Neuronal stem cell (in vitro differentiated cells): Measurements from ENCODE around the gene EN2.

Experiments used
- DNase-seq: peaks from one replicate; pipeline ENCODE4 v3.0.0-alpha.2; 2013; ENCODE audit warnings: low spot score
- H2AFZ ChIP-seq: one replicate; pipeline ENCODE4 v1.6.1; 2013; ENCODE audit warnings: mild to moderate bottlenecking, low read length, inconsistent platforms
- H2AK5ac ChIP-seq: 2 replicates; pipeline ENCODE4 v1.6.1; 2013; ENCODE audit warnings: low read depth, mild to moderate bottlenecking, inconsistent platforms, low read length, moderate library complexity, mixed read lengths
- H2BK120ac ChIP-seq: 2 replicates; pipeline ENCODE4 v1.6.1; 2013; ENCODE audit warnings: low read depth, mild to moderate bottlenecking, inconsistent platforms, low read length, moderate library complexity, mixed read lengths
- H2BK12ac ChIP-seq: one replicate; pipeline ENCODE4 v1.6.1; 2013; ENCODE audit warnings: low read length, inconsistent platforms
- H2BK15ac ChIP-seq: 2 replicates; pipeline ENCODE4 v1.6.1; 2013; ENCODE audit warnings: mild to moderate bottlenecking, low read length, inconsistent platforms, mixed read lengths
- H2BK5ac ChIP-seq: one replicate; pipeline ENCODE4 v1.6.1; 2013; ENCODE audit warnings: inconsistent platforms, mild to moderate bottlenecking, low read length, moderate library complexity
- H3K14ac ChIP-seq: one replicate; pipeline ENCODE4 v1.6.1; 2013; ENCODE audit warnings: low read length, inconsistent platforms
- H3K18ac ChIP-seq: 2 replicates; pipeline ENCODE4 v1.6.1; 2013; ENCODE audit warnings: low read length, inconsistent platforms
- H3K23ac ChIP-seq: 2 replicates; pipeline ENCODE4 v1.6.1; 2013; ENCODE audit warnings: low read depth, mild to moderate bottlenecking, mixed read lengths, low read length, inconsistent platforms; ENCODE audit not compliant: poor library complexity
- H3K27ac ChIP-seq: replicated peaks from 3 replicates; pipeline ENCODE4 v1.5.1; 2013; ENCODE audit warnings: low read length, inconsistent platforms
- H3K27me3 ChIP-seq, 3 experiments: 2 replicates each; pipeline ENCODE4 v1.6.1; 2013; ENCODE audit warnings: low read length in 3 of 3, mild to moderate bottlenecking in 2 of 3, inconsistent platforms in 1 of 3, low read depth in 1 of 3, mixed read lengths in 1 of 3, moderate library complexity in 1 of 3; ENCODE audit not compliant: control insufficient read depth in 3 of 3, insufficient read depth in 3 of 3
- H3K36me3 ChIP-seq, 2 donors: replicated peaks in 1 of 2; 2 replicates each; pipeline ENCODE4 v1.6.1; 2013; ENCODE audit warnings: low read length in 2 of 2; ENCODE audit not compliant: control insufficient read depth in 2 of 2, insufficient read depth in 2 of 2
- H3K4ac ChIP-seq: 2 replicates; pipeline ENCODE4 v1.6.1; 2013; ENCODE audit warnings: inconsistent platforms, mild to moderate bottlenecking, low read length, moderate library complexity
- H3K4me1 ChIP-seq, 2 donors: 1 replicate in 1 of 2; 2 replicates in 1 of 2; pipeline ENCODE4 v1.6.1; 2013; ENCODE audit warnings: low read length in 2 of 2, low read depth in 1 of 2; ENCODE audit not compliant: control insufficient read depth in 2 of 2, insufficient read depth in 1 of 2
- H3K4me2 ChIP-seq: one replicate; pipeline ENCODE4 v1.6.1; 2013; ENCODE audit warnings: mild to moderate bottlenecking, low read length, inconsistent platforms; ENCODE audit not compliant: insufficient read depth, poor library complexity, severe bottlenecking
- H3K4me3 ChIP-seq, 2 donors: 2 replicates each; pipeline ENCODE4 v1.5.1; 2013; ENCODE audit warnings: low read length in 2 of 2, mild to moderate bottlenecking in 2 of 2, inconsistent platforms in 1 of 2, moderate library complexity in 1 of 2
- H3K79me1 ChIP-seq: one replicate; pipeline ENCODE4 v1.6.1; 2013; ENCODE audit warnings: low read depth, mild to moderate bottlenecking, inconsistent platforms, low read length, moderate library complexity
- H3K9ac ChIP-seq: one replicate; pipeline ENCODE4 v1.6.1; 2013; ENCODE audit warnings: mild to moderate bottlenecking, low read depth, low read length, inconsistent platforms; ENCODE audit not compliant: poor library complexity
- H3K9me3 ChIP-seq, 2 donors: replicated peaks in 1 of 2; 2 replicates each; pipeline versions ENCODE3 to v1.6.1; 2013; ENCODE audit warnings: low read length in 2 of 2, mild to moderate bottlenecking in 2 of 2, inconsistent platforms in 1 of 2, low read depth in 1 of 2, mixed read lengths in 1 of 2, moderate library complexity in 1 of 2; ENCODE audit not compliant: control insufficient read depth in 2 of 2, insufficient read depth in 1 of 2
- H4K8ac ChIP-seq: one replicate; pipeline ENCODE4 v1.6.1; 2013; ENCODE audit warnings: low read depth, mild to moderate bottlenecking, inconsistent platforms, low read length, moderate library complexity
- H4K91ac ChIP-seq: one replicate; pipeline ENCODE4 v1.6.1; 2013; ENCODE audit warnings: low read length, low read depth, mild to moderate bottlenecking, inconsistent platforms; ENCODE audit not compliant: poor library complexity
- WGBS, 2 donors: extraction: QIAGEN DNeasy Blood & Tissue Kit; methylation state at CpG; one replicate each; pipeline ENCODE4 v1.1.7; 2013; ENCODE audit warnings: missing lambda C conversion rate in 2 of 2, mixed read lengths in 1 of 2; ENCODE audit not compliant: insufficient read length in 2 of 2, insufficient replicate concordance in 1 of 2; ENCODE audit errors: extremely low coverage in 2 of 2; 5-methylcytosine and 5-hydroxymethylcytosine counted together

The EN2 gene

GRCh38 chr7:155426543-155427410 is 31.2 kb upstream of the EN2 start:
- H3K4me2 ChIP-seq, result no peak overlapping the region
- no peak overlapping the region for H4K91ac ChIP-seq
- no peak overlapping the region for H3K4me3 ChIP-seq
- H3K9me3 ChIP-seq, result no peaks in the 10 kb centered on the region
- no peak overlapping the region for H3K4ac ChIP-seq
- H3K36me3 ChIP-seq, result no peaks in the 10 kb centered on the region
- no CpG with 5 or more reads among the region's 20 CpGs for WGBS, 2 donors
- H3K4me1 ChIP-seq, result peaks cover 0 to 1% of the 10 kb centered on the region in 2 donors
- H3K79me1 ChIP-seq, result no peaks in the 10 kb centered on the region
- H3K14ac ChIP-seq, result no peak overlapping the region
- H2AFZ ChIP-seq, result no peak overlapping the region
- H2AK5ac ChIP-seq, result no peak overlapping the region
- H3K18ac ChIP-seq, result peak overlapping the region; percentile 67
- no peak overlapping the region for H2BK15ac ChIP-seq
- DNase-seq, result no peak
- H3K9ac ChIP-seq, result no peak overlapping the region
- peak overlapping the region; percentile 69 for H3K23ac ChIP-seq
- H2BK12ac ChIP-seq, result no peak overlapping the region
- no peak overlapping the region for H3K27ac ChIP-seq
- peak overlapping the region; percentile 22 for H2BK5ac ChIP-seq
- peaks cover 0 to 77% (median 0%) of the 10 kb centered on the region in 3 experiments for H3K27me3 ChIP-seq
- no peak overlapping the region for H2BK120ac ChIP-seq
- no peak overlapping the region for H4K8ac ChIP-seq

- no peaks in the 10 kb centered on the region for H3K9me3 ChIP-seq
- H3K4me3 ChIP-seq, result no peak overlapping the region
- peaks cover 0 to 80% (median 0%) of the 10 kb centered on the region in 3 experiments for H3K27me3 ChIP-seq
- peak overlapping the region; percentile 69 for H3K23ac ChIP-seq
- no peak overlapping the region for H2AFZ ChIP-seq
- H2BK120ac ChIP-seq, result no peak overlapping the region
- H2BK15ac ChIP-seq, result no peak overlapping the region
- no peak overlapping the region for H3K14ac ChIP-seq
- H3K18ac ChIP-seq, result peak overlapping the region; percentile 67
- no peak overlapping the region for H2BK5ac ChIP-seq
- H3K79me1 ChIP-seq, result no peaks in the 10 kb centered on the region
- no peak overlapping the region for H4K91ac ChIP-seq
- H3K4me2 ChIP-seq, result no peak overlapping the region
- no peak overlapping the region for H3K9ac ChIP-seq
- no peaks in the 10 kb centered on the region for H3K36me3 ChIP-seq
- H3K4ac ChIP-seq, result no peak overlapping the region
- no peak overlapping the region for H3K27ac ChIP-seq
- DNase-seq, result no peak
- H2AK5ac ChIP-seq, result no peak overlapping the region
- no peak overlapping the region for H2BK12ac ChIP-seq
- no peak overlapping the region for H4K8ac ChIP-seq
- no peaks in the 10 kb centered on the region for H3K4me1 ChIP-seq
- no CpG with 5 or more reads among the region's 20 CpGs for WGBS, 2 donors
Observed at GRCh38 chr7:155427411-155428038, 30.4 kb upstream of the EN2 start.

GRCh38 chr7:155428171-155428834 is 29.6 kb upstream of the EN2 start:
- H4K8ac ChIP-seq, result no peak overlapping the region
- H3K18ac ChIP-seq, result peak overlapping the region; percentile 11
- H3K9me3 ChIP-seq, result no peaks in the 10 kb centered on the region
- no peak overlapping the region for H3K14ac ChIP-seq
- no peaks in the 10 kb centered on the region for H3K4me1 ChIP-seq
- no CpG with 5 or more reads among the region's 14 CpGs for WGBS, 2 donors
- H3K79me1 ChIP-seq, result no peaks in the 10 kb centered on the region
- DNase-seq, result no peak
- no peak overlapping the region for H2BK5ac ChIP-seq
- H3K23ac ChIP-seq, result no peak overlapping the region
- no peak overlapping the region for H3K9ac ChIP-seq
- H2AK5ac ChIP-seq, result no peak overlapping the region
- no peak overlapping the region for H3K4me3 ChIP-seq
- no peak overlapping the region for H3K4me2 ChIP-seq
- H3K4ac ChIP-seq, result no peak overlapping the region
- no peaks in the 10 kb centered on the region for H3K36me3 ChIP-seq
- no peak overlapping the region for H3K27ac ChIP-seq
- peaks cover 0 to 76% (median 0%) of the 10 kb centered on the region in 3 experiments for H3K27me3 ChIP-seq
- H2BK15ac ChIP-seq, result no peak overlapping the region
- no peak overlapping the region for H4K91ac ChIP-seq
- no peak overlapping the region for H2BK120ac ChIP-seq
- no peak overlapping the region for H2BK12ac ChIP-seq
- no peak overlapping the region for H2AFZ ChIP-seq

- no peaks in the 10 kb centered on the region for H3K79me1 ChIP-seq
Observed at GRCh38 chr7:155429651-155430050, 28.3 kb upstream of the EN2 start.

More at GRCh38 chr7:155429651-155430050, 28.3 kb upstream of the EN2 start:
- Histone ChIP-seq H2BK5ac (no peak overlapping the region), H3K9ac (peak overlapping the region; percentile 5), H4K8ac (no peak overlapping the region), H3K23ac (no peak overlapping the region), H3K4me1 (no peaks in the 10 kb centered on the region), H2AK5ac (no peak overlapping the region), H3K18ac (no peak overlapping the region), H3K27ac (no peak overlapping the region), H3K36me3 (no peaks in the 10 kb centered on the region), H3K14ac (peak overlapping the region; percentile 26), H2BK120ac (no peak overlapping the region), H3K4ac (no peak overlapping the region), H2BK12ac (no peak overlapping the region), H3K4me3 (no peak overlapping the region), H2AFZ (no peak overlapping the region), H3K9me3 (no peaks in the 10 kb centered on the region), H2BK15ac (no peak overlapping the region), H3K27me3 (peaks cover 0 to 64% (median 0%) of the 10 kb centered on the region in 3 experiments), H3K4me2 (no peak overlapping the region), H4K91ac (no peak overlapping the region)
- WGBS, 2 donors, result no CpG with 5 or more reads among the region's 6 CpGs
- no peak for DNase-seq
